Retinal pigment epithelial cell (primary cell): ENCODE measurements around the gene METTL13.

ENCODE experiments used
- DNase-seq: peaks from one replicate; pipeline ENCODE4 v3.0.0-alpha.2; 2010; ENCODE audit warnings: low read depth
- H3K4me3 ChIP-seq: 2 replicates; pipeline ENCODE4 v1.5.1; 2011; ENCODE audit warnings: mild to moderate bottlenecking, low read length, control low read depth, moderate library complexity
- CTCF ChIP-seq: conservative IDR thresholded peaks from 2 replicates; pipeline ENCODE4 v1.5.1; 2011; ENCODE audit warnings: low read depth, low read length, control low read depth, inconsistent platforms

The METTL13 gene, protein sequence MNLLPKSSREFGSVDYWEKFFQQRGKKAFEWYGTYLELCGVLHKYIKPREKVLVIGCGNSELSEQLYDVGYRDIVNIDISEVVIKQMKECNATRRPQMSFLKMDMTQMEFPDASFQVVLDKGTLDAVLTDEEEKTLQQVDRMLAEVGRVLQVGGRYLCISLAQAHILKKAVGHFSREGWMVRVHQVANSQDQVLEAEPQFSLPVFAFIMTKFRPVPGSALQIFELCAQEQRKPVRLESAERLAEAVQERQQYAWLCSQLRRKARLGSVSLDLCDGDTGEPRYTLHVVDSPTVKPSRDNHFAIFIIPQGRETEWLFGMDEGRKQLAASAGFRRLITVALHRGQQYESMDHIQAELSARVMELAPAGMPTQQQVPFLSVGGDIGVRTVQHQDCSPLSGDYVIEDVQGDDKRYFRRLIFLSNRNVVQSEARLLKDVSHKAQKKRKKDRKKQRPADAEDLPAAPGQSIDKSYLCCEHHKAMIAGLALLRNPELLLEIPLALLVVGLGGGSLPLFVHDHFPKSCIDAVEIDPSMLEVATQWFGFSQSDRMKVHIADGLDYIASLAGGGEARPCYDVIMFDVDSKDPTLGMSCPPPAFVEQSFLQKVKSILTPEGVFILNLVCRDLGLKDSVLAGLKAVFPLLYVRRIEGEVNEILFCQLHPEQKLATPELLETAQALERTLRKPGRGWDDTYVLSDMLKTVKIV

GRCh38 chr1:171781176-171781875, at the start of gene METTL13:
METTL13 (plus strand) TSS chr1:171781660; CDS start chr1:171781968, 308 bp downstream.
- DNase-seq = peak; percentile 97
- no peak for TF ChIP-seq CTCF
- H3K4me3 ChIP-seq = peak within 1 kb of the TSS; percentile 97

GRCh38 chr1:171736196-171736595, 45.3 kb upstream of the METTL13 start:
- no peak for TF ChIP-seq CTCF
- DNase-seq = no peak
- H3K4me3 ChIP-seq = no peak overlapping the region

DNA sequence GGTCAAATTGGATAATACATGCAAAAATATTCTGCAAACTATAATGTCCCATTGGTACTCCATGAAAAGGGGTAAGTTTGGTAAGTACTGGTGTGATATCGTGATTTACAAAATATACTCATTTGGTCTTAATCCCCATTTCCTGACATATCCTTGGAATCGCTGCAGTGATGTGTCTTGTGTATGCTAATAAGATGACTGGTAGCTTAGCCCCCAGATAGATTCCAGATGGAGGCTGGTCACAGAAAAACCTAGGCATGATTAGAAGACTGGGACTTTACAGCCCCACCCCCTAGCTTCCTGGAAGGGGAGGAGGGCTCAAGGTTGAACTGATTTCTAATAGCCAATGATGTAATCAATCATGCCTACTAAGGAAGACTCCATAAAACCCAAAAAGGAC, 42.5 kb upstream of the METTL13 start:
- no peak for TF ChIP-seq CTCF
- no peak for DNase-seq
- H3K4me3 ChIP-seq = no peak overlapping the region

DNA sequence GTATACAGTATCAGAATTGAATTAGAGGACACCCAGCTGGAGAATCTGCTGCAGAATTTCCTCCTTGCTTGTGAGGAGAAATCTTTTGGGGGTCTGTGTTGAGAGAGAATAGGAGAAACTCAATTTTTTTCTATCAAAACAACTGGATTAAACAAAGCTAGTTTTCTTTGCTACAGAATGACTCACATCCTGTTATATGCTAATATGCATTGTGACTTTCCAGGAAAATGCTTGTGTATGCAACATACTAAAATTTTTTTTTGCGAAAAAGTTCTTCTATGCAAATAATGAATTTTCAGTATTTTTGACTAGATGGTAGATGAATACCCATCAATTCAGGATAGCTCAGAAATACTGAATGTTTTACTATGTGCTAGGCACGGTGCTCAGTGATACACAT, 41.8 kb upstream of the METTL13 start:
- TF ChIP-seq CTCF = no peak
- no peak for DNase-seq
- H3K4me3 ChIP-seq = no peak overlapping the region

DNA sequence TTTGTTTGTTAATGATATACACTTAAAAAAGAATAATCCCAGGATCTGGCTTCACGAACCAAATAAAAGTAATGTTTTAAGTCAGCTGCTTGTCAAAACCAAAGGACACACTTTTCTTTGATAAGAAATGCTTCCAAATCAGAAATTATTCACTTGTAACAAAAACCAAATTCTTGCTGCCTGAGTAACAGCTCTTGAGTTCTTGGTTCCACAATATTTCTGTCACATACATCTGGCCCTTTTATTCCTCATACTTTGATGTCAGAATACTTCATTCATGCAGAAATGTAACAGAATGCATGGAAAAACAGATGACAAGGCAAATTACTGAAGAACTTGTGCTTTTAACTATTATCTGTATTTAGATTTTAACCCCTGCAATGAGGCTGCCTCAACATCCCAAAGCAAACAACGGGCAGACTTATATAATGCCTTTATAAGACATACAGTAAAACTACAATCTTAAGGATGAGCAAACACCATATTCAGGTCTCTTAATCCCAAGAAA, 41.0 kb upstream of the METTL13 start:
- no peak for DNase-seq
- H3K4me3 ChIP-seq = no peak overlapping the region
- TF ChIP-seq CTCF = no peak

- DNase-seq = no peak
- peak overlapping the region; percentile 88 for H3K4me3 ChIP-seq
- TF ChIP-seq CTCF = peak; percentile 30
Observed at GRCh38 chr1:171740987-171741871, 40.2 kb upstream of the METTL13 start.
